Mucosa of stomach (tissue), 1 donor: ENCODE measurements around the gene ARFGAP3.

ENCODE experiments used
- H3K27me3 ChIP-seq: one replicate; pipeline ENCODE4 v1.7.0; 2013; ENCODE audit warnings: mild to moderate bottlenecking, low read length; ENCODE audit not compliant: control insufficient read depth, insufficient read depth
- H3K36me3 ChIP-seq: one replicate; pipeline ENCODE4 v1.7.0; 2013; ENCODE audit warnings: low read length; ENCODE audit not compliant: control insufficient read depth, insufficient read depth
- H3K4me1 ChIP-seq: one replicate; pipeline ENCODE4 v1.7.0; 2013; ENCODE audit warnings: mild to moderate bottlenecking, low read length; ENCODE audit not compliant: control insufficient read depth, insufficient read depth
- H3K4me3 ChIP-seq: one replicate; pipeline ENCODE4 v1.7.0; 2013; ENCODE audit warnings: low read length
- H3K9ac ChIP-seq: one replicate; pipeline ENCODE4 v1.7.0; 2013; ENCODE audit warnings: mild to moderate bottlenecking, low read length, moderate library complexity
- H3K9me3 ChIP-seq: one replicate; pipeline ENCODE4 v1.7.0; 2013; ENCODE audit warnings: mild to moderate bottlenecking, low read length, moderate library complexity; ENCODE audit not compliant: control insufficient read depth
- donor health status: Pancreatic carcinoma.

ARFGAP3 gene

GRCh38 chr22:42807185-42807584 is 49.9 kb downstream of the ARFGAP3 start:
- Histone ChIP-seq H3K9me3 (no peaks in the 10 kb centered on the region), H3K36me3 (peaks cover 25% of the 10 kb centered on the region), H3K4me3 (no peak overlapping the region), H3K9ac (no peak overlapping the region), H3K27me3 (no peaks in the 10 kb centered on the region), H3K4me1 (peaks cover 23% of the 10 kb centered on the region)

- H3K9ac ChIP-seq, result peak overlapping the region; percentile 56
- H3K4me3 ChIP-seq, result no peak overlapping the region
- no peaks in the 10 kb centered on the region for H3K9me3 ChIP-seq
- H3K27me3 ChIP-seq, result no peaks in the 10 kb centered on the region
- peaks cover 25% of the 10 kb centered on the region for H3K36me3 ChIP-seq
- peaks cover 23% of the 10 kb centered on the region for H3K4me1 ChIP-seq
Observed at GRCh38 chr22:42805998-42806830, 50.9 kb downstream of the ARFGAP3 start.

GRCh38 chr22:42805016-42805997 is 51.8 kb downstream of the ARFGAP3 start:
- Histone ChIP-seq H3K4me1 (peaks cover 23% of the 10 kb centered on the region), H3K9me3 (no peaks in the 10 kb centered on the region), H3K9ac (peak overlapping the region; percentile 56), H3K27me3 (no peaks in the 10 kb centered on the region), H3K36me3 (peaks cover 25% of the 10 kb centered on the region), H3K4me3 (no peak overlapping the region)

- no peak overlapping the region for H3K9ac ChIP-seq
- H3K27me3 ChIP-seq, result no peaks in the 10 kb centered on the region
- H3K9me3 ChIP-seq, result no peaks in the 10 kb centered on the region
- peaks cover 23% of the 10 kb centered on the region for H3K36me3 ChIP-seq
- H3K4me1 ChIP-seq, result peaks cover 23% of the 10 kb centered on the region
- H3K4me3 ChIP-seq, result no peak overlapping the region
Observed at GRCh38 chr22:42803389-42803788, 53.7 kb downstream of the ARFGAP3 start.

- H3K27me3 ChIP-seq, result no peaks in the 10 kb centered on the region
- no peak overlapping the region for H3K9ac ChIP-seq
- no peak overlapping the region for H3K4me3 ChIP-seq
- peaks cover 22% of the 10 kb centered on the region for H3K4me1 ChIP-seq
- H3K36me3 ChIP-seq, result peaks cover 7% of the 10 kb centered on the region
- no peaks in the 10 kb centered on the region for H3K9me3 ChIP-seq
Observed at GRCh38 chr22:42801252-42802080, 55.6 kb downstream of the ARFGAP3 start.

GRCh38 chr22:42800451-42801251 is 56.4 kb downstream of the ARFGAP3 start:
- Histone ChIP-seq H3K9me3 (no peaks in the 10 kb centered on the region), H3K4me1 (peaks cover 14% of the 10 kb centered on the region), H3K27me3 (no peaks in the 10 kb centered on the region), H3K9ac (no peak overlapping the region), H3K4me3 (no peak overlapping the region), H3K36me3 (no peaks in the 10 kb centered on the region)

- Histone ChIP-seq H3K4me3 (no peak overlapping the region), H3K27me3 (no peaks in the 10 kb centered on the region), H3K9ac (no peak overlapping the region), H3K9me3 (no peaks in the 10 kb centered on the region), H3K36me3 (no peaks in the 10 kb centered on the region), H3K4me1 (peaks cover 5% of the 10 kb centered on the region)
Observed at GRCh38 chr22:42799461-42800405, 57.3 kb downstream of the ARFGAP3 start.

- no peaks in the 10 kb centered on the region for H3K36me3 ChIP-seq
- peaks cover 5% of the 10 kb centered on the region for H3K4me1 ChIP-seq
- no peak overlapping the region for H3K9ac ChIP-seq
- no peak overlapping the region for H3K4me3 ChIP-seq
- H3K27me3 ChIP-seq, result no peaks in the 10 kb centered on the region
- H3K9me3 ChIP-seq, result no peaks in the 10 kb centered on the region
Observed at GRCh38 chr22:42799061-42799460, 58.0 kb downstream of the ARFGAP3 start.

- Histone ChIP-seq H3K4me3 (no peak overlapping the region), H3K9me3 (no peaks in the 10 kb centered on the region), H3K4me1 (no peaks in the 10 kb centered on the region), H3K9ac (no peak overlapping the region), H3K27me3 (no peaks in the 10 kb centered on the region), H3K36me3 (no peaks in the 10 kb centered on the region)
Observed at GRCh38 chr22:42797011-42797410, 60.1 kb downstream of the ARFGAP3 start.

GRCh38 chr22:42796081-42796480 is 61.0 kb downstream of the ARFGAP3 start:
- Histone ChIP-seq H3K9ac (no peak overlapping the region), H3K4me3 (no peak overlapping the region), H3K4me1 (no peaks in the 10 kb centered on the region), H3K27me3 (no peaks in the 10 kb centered on the region), H3K9me3 (no peaks in the 10 kb centered on the region), H3K36me3 (no peaks in the 10 kb centered on the region)
